HCT116 (cell line): ENCODE data around the gene TMEM132A. TPM values are rescaled to one million over a fixed set of nuclear protein-coding genes. Genes with fewer than 3 reads are reported as not detected.

Source experiments
- ATAC-seq: fragments of 200-7000 bp; cut with Tn5 transposase; 2 replicates; pipeline ENCODE4 v1.9.1; 2020; ENCODE audit warnings: mild to moderate bottlenecking, moderate library complexity
- BruUV-seq: library from RNA; stranded (reverse); fragments of 400-500 nt; replicated peaks from 2 replicates; lab custom pipeline; 2021; lab: Mats Ljungman, UMichigan
- CTCF ChIA-PET: fragments of 300-600 bp; sonication (Branson Sonifier 250); formaldehyde crosslinking; loops from one replicate; lab custom pipeline; 2021; ENCODE audit warnings: antibody characterized with exemption; lab: Charles Lee
- POLR2A ChIA-PET: fragments of 300-600, 350-600 bp; sonication (Branson Sonifier 250); formaldehyde crosslinking; loops from one replicate; lab custom pipeline; 2021; ENCODE audit warnings: antibody characterized with exemption; lab: Charles Lee
- RAD21 ChIA-PET, 2 experiments: fragments of 300-600 bp; sonication (Branson Sonifier 250); formaldehyde crosslinking; loops; one replicate each; lab custom pipeline; 2023; ENCODE audit warnings: low total read pairs in 2 of 2; ENCODE audit not compliant: uncharacterized antibody in 2 of 2, unreplicated experiment in 2 of 2, low non-redundant PET in 1 of 2; lab: Charles Lee
- DNase-seq: peaks from one replicate; pipeline ENCODE4 v3.0.0-alpha.2; 2010; ENCODE audit warnings: low read depth, low spot score
- H2AFZ ChIP-seq: fragments of 200-600 bp; shearing (Covaris generic), sonication (generic); 2 replicates; pipeline ENCODE4 v1.6.1; 2017; ENCODE audit warnings: low read depth, mixed run types, mixed read lengths, antibody characterized with exemption, low read length; ENCODE audit not compliant: poor library complexity, severe bottlenecking
- H3K27ac ChIP-seq: 2 replicates; pipeline ENCODE4 v1.5.1; 2012; ENCODE audit warnings: low read depth, low read length
- H3K27me3 ChIP-seq: fragments of 200-600 bp; sonication (generic); 2 replicates; pipeline ENCODE4 v1.6.1; 2016; ENCODE audit warnings: mixed run types, low read length, mixed read lengths; ENCODE audit not compliant: insufficient read depth
- H3K36me3 ChIP-seq, 2 experiments: fragments of 200-500 bp in 1 of 2; fragments of 200-600 bp in 1 of 2; sonication (Bioruptor generic) in 1 of 2; sonication (generic) in 1 of 2; 2 replicates each; pipeline versions ENCODE4 v1.5.1 to v1.6.1; 2014 to 2016; ENCODE audit warnings: low read length in 2 of 2, inconsistent platforms in 1 of 2, mixed read lengths in 1 of 2, mixed run types in 1 of 2; ENCODE audit not compliant: insufficient read depth in 2 of 2, control insufficient read depth in 1 of 2
- H3K4me1 ChIP-seq, 2 experiments: fragments of 200-600 bp in 1 of 2; sonication (generic) in 1 of 2; 2 replicates each; pipeline versions ENCODE4 v1.5.1 to v1.6.1; 2012 to 2017; ENCODE audit warnings: low read length in 2 of 2, inconsistent platforms in 1 of 2, mild to moderate bottlenecking in 1 of 2, mixed read lengths in 1 of 2, mixed run types in 1 of 2, moderate library complexity in 1 of 2; ENCODE audit not compliant: insufficient read depth in 2 of 2, control insufficient read depth in 1 of 2
- H3K4me2 ChIP-seq: fragments of 200-600 bp; sonication (generic); 2 replicates; pipeline ENCODE4 v1.6.1; 2017; ENCODE audit warnings: mixed run types, low read length, mixed read lengths
- H3K4me3 ChIP-seq, 2 experiments: fragments of 200-600 bp in 1 of 2; sonication (generic) in 1 of 2; replicated peaks in 1 of 2; 2 replicates each; pipeline ENCODE4 v1.5.1; 2011 to 2016; ENCODE audit warnings: low read length in 2 of 2, control low read depth in 1 of 2, low read depth in 1 of 2, mild to moderate bottlenecking in 1 of 2, mixed read lengths in 1 of 2, mixed run types in 1 of 2
- H3K79me2 ChIP-seq: fragments of 200-600 bp; sonication (generic); 2 replicates; pipeline ENCODE4 v1.6.1; 2017; ENCODE audit warnings: mild to moderate bottlenecking, mixed run types, low read length, moderate library complexity, mixed read lengths; ENCODE audit not compliant: insufficient read depth
- H3K9ac ChIP-seq: fragments of 200-600 bp; sonication (generic); 2 replicates; pipeline ENCODE4 v1.6.1; 2016; ENCODE audit warnings: low read length, mixed read lengths
- H3K9me2 ChIP-seq: fragments of 200-600 bp; sonication (generic), shearing (Covaris generic); 2 replicates; pipeline ENCODE4 v1.6.1; 2017; ENCODE audit warnings: mixed run types, mild to moderate bottlenecking, moderate library complexity; ENCODE audit not compliant: insufficient read depth
- H3K9me3 ChIP-seq, 2 experiments: fragments of 200-500 bp in 1 of 2; fragments of 200-600 bp in 1 of 2; sonication (Bioruptor generic) in 1 of 2; sonication (generic) in 1 of 2; 2 replicates each; pipeline ENCODE4 v1.6.1; 2014 to 2017; ENCODE audit warnings: low read length in 2 of 2, mixed read lengths in 2 of 2, inconsistent platforms in 1 of 2, low read depth in 1 of 2, mild to moderate bottlenecking in 1 of 2, mixed run types in 1 of 2, moderate library complexity in 1 of 2; ENCODE audit not compliant: control insufficient read depth in 1 of 2, insufficient read depth in 1 of 2
- H4K20me1 ChIP-seq: fragments of 200-600 bp; sonication (generic), shearing (Covaris generic); 2 replicates; pipeline ENCODE4 v1.6.1; 2017; ENCODE audit warnings: mixed run types, mild to moderate bottlenecking, moderate library complexity; ENCODE audit not compliant: insufficient read depth
- CBX3 ChIP-seq: IDR thresholded peaks from 2 replicates; pipeline ENCODE4 v1.6.1; 2012; ENCODE audit warnings: low read depth
- CEBPB ChIP-seq: IDR thresholded peaks from 2 replicates; pipeline ENCODE4 v1.6.1; 2012; ENCODE audit warnings: low read depth
- EGR1 ChIP-seq: IDR thresholded peaks from 2 replicates; pipeline ENCODE4 v1.6.1; 2012; ENCODE audit warnings: low read depth
- ELF1 ChIP-seq: IDR thresholded peaks from 2 replicates; pipeline ENCODE4 v1.6.1; 2012; ENCODE audit warnings: low read depth, borderline replicate concordance
- EZH2phosphoT487 ChIP-seq: fragments of 200-600 bp; IDR thresholded peaks from 2 replicates; pipeline ENCODE4 v1.6.1; 2018; ENCODE audit warnings: antibody characterized with exemption, borderline replicate concordance
- FOSL1 ChIP-seq: IDR thresholded peaks from 2 replicates; pipeline ENCODE4 v1.6.1; 2012; ENCODE audit warnings: low read depth
- JUND ChIP-seq: IDR thresholded peaks from 2 replicates; pipeline ENCODE4 v1.6.1; 2012
- POLR2AphosphoS5 ChIP-seq: IDR thresholded peaks from 2 replicates; pipeline ENCODE4 v1.6.1; 2011; ENCODE audit warnings: mild to moderate bottlenecking, low read depth, low read length, moderate library complexity
- SIN3A ChIP-seq: IDR thresholded peaks from 2 replicates; pipeline ENCODE4 v1.6.1; 2012; ENCODE audit warnings: low read depth
- SP1 ChIP-seq: IDR thresholded peaks from 2 replicates; pipeline ENCODE4 v1.6.1; 2012; ENCODE audit warnings: low read depth
- SRF ChIP-seq: IDR thresholded peaks from 2 replicates; pipeline ENCODE4 v1.6.1; 2012; ENCODE audit warnings: low read depth
- YY1 ChIP-seq: IDR thresholded peaks from 2 replicates; pipeline ENCODE4 v1.6.1; 2011; ENCODE audit warnings: low read length, low read depth, moderate library complexity, mild to moderate bottlenecking; ENCODE audit not compliant: insufficient replicate concordance; ENCODE audit errors: extremely low read depth
- ZFX ChIP-seq: fragments of 450-650 bp; IDR thresholded peaks from 2 replicates; pipeline ENCODE4 v1.6.1; 2017
- ZNF274 ChIP-seq: fragments of 200-500 bp; sonication (Bioruptor generic); IDR thresholded peaks from 2 replicates; pipeline ENCODE4 v1.6.1; 2014; ENCODE audit warnings: mild to moderate bottlenecking, low read depth, low read length, inconsistent platforms
- intact Hi-C: fragments of 100-400 bp; cut with micrococcal nuclease; formaldehyde crosslinking; loops from 2 replicates; pipeline ENCODE4 v1.10.0; 2022
- total RNA-seq: library from RNA; stranded (reverse); gene quantifications from one replicate; pipeline ENCODE4 v1.2.1, GENCODE V29; 2021; ENCODE audit not compliant: unreplicated experiment
- TF ChIP-seq, protein P1 (sequence below): IDR thresholded peaks from 2 replicates; pipeline ENCODE4 v1.6.1; 2012; ENCODE audit warnings: low read depth
- TF ChIP-seq, protein P2 (sequence below): IDR thresholded peaks from 2 replicates; pipeline ENCODE4 v1.6.1; 2011; ENCODE audit warnings: mild to moderate bottlenecking, low read length, moderate library complexity; ENCODE audit not compliant: insufficient replicate concordance; ENCODE audit errors: extremely low read depth
- TF ChIP-seq, protein P3 (sequence below): IDR thresholded peaks from 2 replicates; pipeline ENCODE4 v1.6.1; 2012

TMEM132A gene
- total RNA-seq, 1 experiment from 2014 or later, result 120 TPM

DNA sequence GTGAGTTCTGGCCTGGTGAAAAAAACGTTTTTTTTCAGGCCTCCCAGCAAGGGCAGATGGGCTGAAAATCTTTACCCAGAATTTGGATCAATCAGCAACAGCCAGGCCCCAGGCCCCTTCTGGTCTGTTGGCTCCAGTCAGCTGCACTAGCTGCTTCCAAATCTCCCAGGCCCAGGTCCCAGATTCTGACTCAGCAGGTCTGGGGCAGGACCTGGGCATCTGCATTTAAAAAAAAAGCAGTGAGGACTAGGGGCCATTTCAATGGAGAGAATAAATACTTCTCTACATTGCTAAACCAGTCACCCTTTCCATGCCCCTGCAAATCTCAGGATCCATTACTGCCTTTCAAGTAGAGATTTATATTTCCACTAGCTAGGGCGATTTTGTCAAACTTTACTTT, 23.4 kb downstream of the TMEM132A start:
- ChIA-PET RAD21 (no interaction called here), CTCF (interaction anchor here (0.7 kb wide), 1 partner anchor 48 kb away, joined by 3 read pairs; no protein-coding TSS in a partner anchor), POLR2A (no interaction called here)
- no peaks in the 10 kb centered on the region for H3K36me3 ChIP-seq
- no peaks in the 10 kb centered on the region for H3K4me1 ChIP-seq
- intact Hi-C loops, result no loop called here
- TF ChIP-seq FOSL1 (no peak), ZFX (no peak), EZH2phosphoT487 (no peak), POLR2AphosphoS5 (no peak), ZNF274 (no peak)
- no peaks in the 10 kb centered on the region for H3K9me2 ChIP-seq
- H2AFZ ChIP-seq, result no peak overlapping the region
- H3K27me3 ChIP-seq, result no peaks in the 10 kb centered on the region
- H4K20me1 ChIP-seq, result no peaks in the 10 kb centered on the region
- DNase-seq, result no peak
- no peaks in the 10 kb centered on the region for H3K9me3 ChIP-seq
- H3K4me2 ChIP-seq, result no peak overlapping the region
- H3K9ac ChIP-seq, result no peak overlapping the region
- no peak overlapping the region for H3K4me3 ChIP-seq
- H3K27ac ChIP-seq, result no peak overlapping the region
- no peak for ATAC-seq
- no peaks in the 10 kb centered on the region for H3K79me2 ChIP-seq
- BruUV-seq, result no TSS peak

DNA sequence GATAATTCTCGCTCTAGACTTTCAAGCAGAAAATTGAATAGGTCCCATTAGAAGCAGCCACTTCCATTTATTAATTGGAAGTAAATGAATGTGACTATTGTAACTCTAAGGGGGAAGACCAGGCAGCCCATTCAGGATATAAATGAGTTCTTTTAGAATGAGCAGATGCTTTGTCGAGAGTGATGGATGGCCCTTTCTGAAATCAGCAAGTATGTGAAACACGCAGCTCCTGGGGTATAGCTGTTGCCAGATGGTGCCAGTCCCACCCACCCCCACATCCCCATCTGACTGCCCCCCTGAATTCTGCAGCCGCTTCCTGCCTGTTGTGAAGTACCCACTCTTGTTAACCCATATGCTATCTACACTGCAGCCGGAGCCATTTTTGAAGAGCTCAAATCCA, 24.0 kb downstream of the TMEM132A start:
- POLR2A ChIA-PET, result no interaction called here
- no peak overlapping the region for H3K27ac ChIP-seq
- no peaks in the 10 kb centered on the region for H3K4me1 ChIP-seq
- no peak overlapping the region for H3K4me2 ChIP-seq
- RAD21 ChIA-PET, result no interaction called here
- H3K36me3 ChIP-seq, result no peaks in the 10 kb centered on the region
- H3K9me2 ChIP-seq, result no peaks in the 10 kb centered on the region
- H3K79me2 ChIP-seq, result no peaks in the 10 kb centered on the region
- no peaks in the 10 kb centered on the region for H3K27me3 ChIP-seq
- H3K9ac ChIP-seq, result no peak overlapping the region
- no peak overlapping the region for H2AFZ ChIP-seq
- DNase-seq, result no peak
- CTCF ChIA-PET, result interaction anchor here (0.7 kb wide), 1 partner anchor 49 kb away, joined by 3 read pairs; no protein-coding TSS in a partner anchor
- H3K4me3 ChIP-seq, result no peak overlapping the region
- H3K9me3 ChIP-seq, result no peaks in the 10 kb centered on the region
- no TSS peak for BruUV-seq
- no peaks in the 10 kb centered on the region for H4K20me1 ChIP-seq
- intact Hi-C loops, result no loop called here
- no peak for ATAC-seq
- TF ChIP-seq SIN3A (no peak), YY1 (no peak), CEBPB (no peak), FOSL1 (no peak), POLR2AphosphoS5 (no peak), ELF1 (no peak), ZFX (no peak), EGR1 (no peak), SRF (no peak), JUND (no peak), SP1 (no peak), CBX3 (no peak)
- TF ChIP-seq, protein P1, sequence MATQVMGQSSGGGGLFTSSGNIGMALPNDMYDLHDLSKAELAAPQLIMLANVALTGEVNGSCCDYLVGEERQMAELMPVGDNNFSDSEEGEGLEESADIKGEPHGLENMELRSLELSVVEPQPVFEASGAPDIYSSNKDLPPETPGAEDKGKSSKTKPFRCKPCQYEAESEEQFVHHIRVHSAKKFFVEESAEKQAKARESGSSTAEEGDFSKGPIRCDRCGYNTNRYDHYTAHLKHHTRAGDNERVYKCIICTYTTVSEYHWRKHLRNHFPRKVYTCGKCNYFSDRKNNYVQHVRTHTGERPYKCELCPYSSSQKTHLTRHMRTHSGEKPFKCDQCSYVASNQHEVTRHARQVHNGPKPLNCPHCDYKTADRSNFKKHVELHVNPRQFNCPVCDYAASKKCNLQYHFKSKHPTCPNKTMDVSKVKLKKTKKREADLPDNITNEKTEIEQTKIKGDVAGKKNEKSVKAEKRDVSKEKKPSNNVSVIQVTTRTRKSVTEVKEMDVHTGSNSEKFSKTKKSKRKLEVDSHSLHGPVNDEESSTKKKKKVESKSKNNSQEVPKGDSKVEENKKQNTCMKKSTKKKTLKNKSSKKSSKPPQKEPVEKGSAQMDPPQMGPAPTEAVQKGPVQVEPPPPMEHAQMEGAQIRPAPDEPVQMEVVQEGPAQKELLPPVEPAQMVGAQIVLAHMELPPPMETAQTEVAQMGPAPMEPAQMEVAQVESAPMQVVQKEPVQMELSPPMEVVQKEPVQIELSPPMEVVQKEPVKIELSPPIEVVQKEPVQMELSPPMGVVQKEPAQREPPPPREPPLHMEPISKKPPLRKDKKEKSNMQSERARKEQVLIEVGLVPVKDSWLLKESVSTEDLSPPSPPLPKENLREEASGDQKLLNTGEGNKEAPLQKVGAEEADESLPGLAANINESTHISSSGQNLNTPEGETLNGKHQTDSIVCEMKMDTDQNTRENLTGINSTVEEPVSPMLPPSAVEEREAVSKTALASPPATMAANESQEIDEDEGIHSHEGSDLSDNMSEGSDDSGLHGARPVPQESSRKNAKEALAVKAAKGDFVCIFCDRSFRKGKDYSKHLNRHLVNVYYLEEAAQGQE, result no peak
- TF ChIP-seq, protein P2, sequence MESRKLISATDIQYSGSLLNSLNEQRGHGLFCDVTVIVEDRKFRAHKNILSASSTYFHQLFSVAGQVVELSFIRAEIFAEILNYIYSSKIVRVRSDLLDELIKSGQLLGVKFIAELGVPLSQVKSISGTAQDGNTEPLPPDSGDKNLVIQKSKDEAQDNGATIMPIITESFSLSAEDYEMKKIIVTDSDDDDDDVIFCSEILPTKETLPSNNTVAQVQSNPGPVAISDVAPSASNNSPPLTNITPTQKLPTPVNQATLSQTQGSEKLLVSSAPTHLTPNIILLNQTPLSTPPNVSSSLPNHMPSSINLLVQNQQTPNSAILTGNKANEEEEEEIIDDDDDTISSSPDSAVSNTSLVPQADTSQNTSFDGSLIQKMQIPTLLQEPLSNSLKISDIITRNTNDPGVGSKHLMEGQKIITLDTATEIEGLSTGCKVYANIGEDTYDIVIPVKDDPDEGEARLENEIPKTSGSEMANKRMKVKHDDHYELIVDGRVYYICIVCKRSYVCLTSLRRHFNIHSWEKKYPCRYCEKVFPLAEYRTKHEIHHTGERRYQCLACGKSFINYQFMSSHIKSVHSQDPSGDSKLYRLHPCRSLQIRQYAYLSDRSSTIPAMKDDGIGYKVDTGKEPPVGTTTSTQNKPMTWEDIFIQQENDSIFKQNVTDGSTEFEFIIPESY, result no peak
- TF ChIP-seq, protein P3, sequence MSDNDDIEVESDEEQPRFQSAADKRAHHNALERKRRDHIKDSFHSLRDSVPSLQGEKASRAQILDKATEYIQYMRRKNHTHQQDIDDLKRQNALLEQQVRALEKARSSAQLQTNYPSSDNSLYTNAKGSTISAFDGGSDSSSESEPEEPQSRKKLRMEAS, result no peak
